HEK293 (cell line): Measurements from ENCODE around the gene HELLS.

ENCODE experiments used
- CTCF ChIP-seq: fragments of 450-650 bp; formaldehyde crosslinking; IDR thresholded peaks from 2 replicates; pipeline ENCODE4 v1.5.1; 2016; ENCODE audit warnings: missing biosample characterization, missing genetic modification characterization
- GLIS2 ChIP-seq: fragments of 450-650 bp; formaldehyde crosslinking; IDR thresholded peaks from 2 replicates; pipeline ENCODE4 v1.5.1; 2016; ENCODE audit warnings: missing biosample characterization, missing genetic modification characterization
- ZBTB7A ChIP-seq: fragments of 450-650 bp; formaldehyde crosslinking; IDR thresholded peaks from 2 replicates; pipeline ENCODE4 v1.5.1; 2016; ENCODE audit warnings: low read depth, missing biosample characterization, missing genetic modification characterization
- ZFP37 ChIP-seq: fragments of 450-650 bp; formaldehyde crosslinking; IDR thresholded peaks from 2 replicates; pipeline ENCODE4 v1.5.1; 2016; ENCODE audit warnings: missing biosample characterization, missing genetic modification characterization
- ZNF510 ChIP-seq: fragments of 450-650 bp; formaldehyde crosslinking; IDR thresholded peaks from 2 replicates; pipeline ENCODE4 v1.5.1; 2018; ENCODE audit warnings: mild to moderate bottlenecking, missing genetic modification characterization, missing biosample characterization; ENCODE audit not compliant: insufficient replicate concordance
- ZNF654 ChIP-seq: fragments of 450-650 bp; formaldehyde crosslinking; IDR thresholded peaks from 2 replicates; pipeline ENCODE4 v1.5.1; 2016; ENCODE audit warnings: low read depth, missing biosample characterization, missing genetic modification characterization
- ZNF670 ChIP-seq: fragments of 450-650 bp; formaldehyde crosslinking; IDR thresholded peaks from 2 replicates; pipeline ENCODE4 v1.5.1; 2016; ENCODE audit warnings: missing biosample characterization, missing genetic modification characterization, low read depth
- ZNF707 ChIP-seq: fragments of 450-650 bp; formaldehyde crosslinking; IDR thresholded peaks from 2 replicates; pipeline ENCODE4 v1.5.1; 2016; ENCODE audit warnings: missing biosample characterization, missing genetic modification characterization
- ZNF792 ChIP-seq: fragments of 450-650 bp; formaldehyde crosslinking; IDR thresholded peaks from 2 replicates; pipeline ENCODE4 v1.5.1; 2016; ENCODE audit warnings: missing biosample characterization, missing genetic modification characterization

- TF ChIP-seq CTCF = no peak
- no peak for TF ChIP-seq ZBTB7A
- no peak for TF ChIP-seq ZNF510 (tag by site-specific recombination)
- no peak for TF ChIP-seq ZFP37 (tag by site-specific recombination)
- TF ChIP-seq ZNF792 (tag by site-specific recombination) = no peak
- TF ChIP-seq ZNF707 (tag by site-specific recombination) = no peak
- TF ChIP-seq ZNF670 (tag by site-specific recombination) = no peak
- TF ChIP-seq GLIS2 (tag by site-specific recombination) = no peak
- TF ChIP-seq ZNF654 = no peak
Measured at GRCh38 chr10:94496646-94497045, 48.9 kb upstream of the HELLS start.
